ENCODE measurements around the gene MYL9.
"Not testable (repeated sequence)": the region's sequence is repeated elsewhere in the genome, so short reads cannot be mapped to it uniquely, and the experiment has no call there.

Gene MYL9

DNA sequence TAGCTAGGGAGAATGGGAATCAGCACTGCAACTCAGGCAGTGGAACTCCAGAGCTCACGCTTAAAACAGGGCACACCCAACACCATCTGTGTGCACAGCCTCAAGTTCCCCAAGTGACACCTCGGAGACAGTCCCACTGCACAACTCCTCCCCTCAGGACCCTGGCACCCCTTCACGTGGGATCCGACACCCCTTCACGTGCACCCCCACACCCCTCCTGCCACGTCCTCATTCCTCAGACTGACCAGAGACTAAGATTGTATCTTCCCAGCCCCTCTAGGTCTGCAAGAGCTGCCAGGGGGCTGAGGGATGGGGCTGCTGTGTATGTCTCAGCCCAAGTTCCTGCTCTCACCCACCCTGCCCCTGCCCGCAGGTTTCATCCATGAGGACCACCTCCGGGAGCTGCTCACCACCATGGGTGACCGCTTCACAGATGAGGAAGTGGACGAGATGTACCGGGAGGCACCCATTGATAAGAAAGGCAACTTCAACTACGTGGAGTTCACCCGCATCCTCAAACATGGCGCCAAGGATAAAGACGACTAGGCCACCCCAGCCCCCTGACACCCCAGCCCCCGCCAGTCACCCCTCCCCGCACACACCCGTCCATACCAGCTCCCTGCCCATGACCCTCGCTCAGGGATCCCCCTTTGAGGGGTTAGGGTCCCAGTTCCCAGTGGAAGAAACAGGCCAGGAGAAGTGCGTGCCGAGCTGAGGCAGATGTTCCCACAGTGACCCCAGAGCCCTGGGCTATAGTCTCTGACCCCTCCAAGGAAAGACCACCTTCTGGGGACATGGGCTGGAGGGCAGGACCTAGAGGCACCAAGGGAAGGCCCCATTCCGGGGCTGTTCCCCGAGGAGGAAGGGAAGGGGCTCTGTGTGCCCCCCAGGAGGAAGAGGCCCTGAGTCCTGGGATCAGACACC is 7.6 kb downstream of the MYL9 start:
- no peak for DNase-seq (ENCODE audit: low read depth in 1 of 2, low spot score in 1 of 2)

DNA sequence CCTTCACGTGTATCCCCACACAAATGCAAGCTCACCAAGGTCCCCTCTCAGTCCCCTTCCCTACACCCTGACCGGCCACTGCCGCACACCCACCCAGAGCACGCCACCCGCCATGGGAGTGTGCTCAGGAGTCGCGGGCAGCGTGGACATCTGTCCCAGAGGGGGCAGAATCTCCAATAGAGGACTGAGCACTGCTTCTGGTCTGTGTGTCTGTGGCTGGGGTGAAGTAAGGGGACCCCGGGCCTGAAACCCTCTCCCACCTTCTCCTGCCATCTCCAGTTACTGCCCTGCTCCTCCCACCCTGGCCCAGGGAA is 8.3 kb downstream of the MYL9 start:
- no peak for DNase-seq (ENCODE audit: low read depth in 1 of 2, low spot score in 1 of 2)

- no peak for DNase-seq (ENCODE audit: low read depth in 1 of 2, low spot score in 1 of 2)
Measured at GRCh38 chr20:36549942-36550789, 8.8 kb downstream of the MYL9 start.

DNA sequence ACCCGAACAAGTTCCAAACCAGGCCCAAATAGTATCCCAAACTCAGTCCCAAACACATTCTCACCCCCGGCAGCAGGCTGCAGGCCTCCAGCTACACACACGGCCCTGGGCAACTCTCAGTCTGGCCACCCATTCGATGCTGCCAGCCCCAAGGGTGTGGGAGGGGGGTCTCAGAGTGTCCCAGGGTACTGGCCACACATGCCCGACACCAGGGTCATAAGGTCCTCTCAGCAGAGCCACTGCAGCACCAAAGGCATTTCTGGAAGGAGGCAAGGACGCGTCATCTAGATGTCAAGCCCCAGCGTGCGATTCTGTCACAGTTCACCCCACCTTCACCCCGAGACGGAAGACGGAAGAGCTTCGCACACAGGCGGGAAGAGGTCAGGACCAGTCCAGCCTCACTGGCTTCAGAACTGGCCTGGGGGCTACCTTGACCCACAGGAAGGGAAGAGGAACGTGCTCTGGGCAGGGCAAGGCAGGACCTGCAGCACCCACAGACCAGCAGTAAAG is 9.5 kb downstream of the MYL9 start:
- no peak for DNase-seq (ENCODE audit: low read depth in 1 of 2, low spot score in 1 of 2)

DNA sequence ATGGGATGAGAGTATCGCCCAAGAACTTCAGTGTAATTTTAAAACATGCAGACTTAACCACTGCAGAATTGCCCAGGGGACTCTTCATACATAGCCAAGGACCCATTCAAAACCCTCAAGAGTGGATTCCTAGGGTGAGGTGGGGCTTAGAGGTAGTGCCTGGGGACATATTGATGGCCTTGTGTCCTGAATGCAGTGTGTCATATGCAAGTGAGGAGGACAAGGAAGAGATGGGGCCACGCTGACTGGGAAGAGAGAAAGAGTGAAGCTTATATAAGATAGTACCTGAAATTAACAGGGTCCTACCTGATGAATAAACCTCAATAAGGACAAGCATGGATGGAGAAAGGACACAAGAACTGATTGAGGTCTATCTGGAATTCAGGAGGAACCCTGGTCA is 13.9 kb downstream of the MYL9 start:
- no peak for DNase-seq (ENCODE audit: low read depth in 1 of 2, low spot score in 1 of 2)

DNA sequence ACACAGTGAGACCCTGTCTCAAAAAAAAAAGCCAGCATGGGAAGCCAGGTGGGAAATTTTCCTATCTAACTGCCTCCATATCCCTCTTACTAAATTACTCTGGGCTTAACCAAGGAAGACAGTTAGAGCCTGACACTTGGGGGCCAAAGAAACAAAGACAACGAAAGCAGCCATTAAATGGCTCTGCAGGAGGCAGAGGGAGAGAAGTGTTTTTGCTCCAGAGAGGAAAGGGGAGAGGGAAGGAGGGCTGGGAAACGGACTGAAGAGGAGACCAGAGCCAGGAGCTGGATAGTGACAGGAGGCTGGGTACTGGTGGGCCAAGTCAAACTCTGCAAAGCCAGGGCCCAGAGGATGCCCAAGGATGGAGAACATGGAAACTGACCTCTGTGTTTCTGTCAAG is 21.4 kb downstream of the MYL9 start:
- no peak for DNase-seq (ENCODE audit: low read depth in 1 of 2, low spot score in 1 of 2)

DNA sequence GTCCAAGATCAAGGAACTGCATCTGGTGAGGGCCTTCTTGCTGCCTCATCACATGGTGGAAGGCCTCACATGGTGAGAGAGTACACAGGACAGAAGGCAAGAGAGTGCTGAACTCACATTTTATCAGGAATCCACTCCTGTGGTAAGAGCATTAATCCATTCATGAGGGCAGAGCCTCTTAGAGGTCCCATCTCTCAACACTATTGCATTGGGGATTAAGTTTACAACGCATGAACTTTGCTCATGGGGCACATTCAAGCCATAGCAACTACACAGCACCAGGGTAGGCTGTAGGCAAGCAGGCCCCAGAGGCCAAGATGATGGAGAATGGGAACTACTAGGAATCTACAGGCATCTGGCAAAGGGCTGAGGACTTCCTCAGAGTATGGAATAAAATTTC is 22.1 kb downstream of the MYL9 start:
- no peak for DNase-seq (ENCODE audit: low read depth in 1 of 2, low spot score in 1 of 2)

DNA sequence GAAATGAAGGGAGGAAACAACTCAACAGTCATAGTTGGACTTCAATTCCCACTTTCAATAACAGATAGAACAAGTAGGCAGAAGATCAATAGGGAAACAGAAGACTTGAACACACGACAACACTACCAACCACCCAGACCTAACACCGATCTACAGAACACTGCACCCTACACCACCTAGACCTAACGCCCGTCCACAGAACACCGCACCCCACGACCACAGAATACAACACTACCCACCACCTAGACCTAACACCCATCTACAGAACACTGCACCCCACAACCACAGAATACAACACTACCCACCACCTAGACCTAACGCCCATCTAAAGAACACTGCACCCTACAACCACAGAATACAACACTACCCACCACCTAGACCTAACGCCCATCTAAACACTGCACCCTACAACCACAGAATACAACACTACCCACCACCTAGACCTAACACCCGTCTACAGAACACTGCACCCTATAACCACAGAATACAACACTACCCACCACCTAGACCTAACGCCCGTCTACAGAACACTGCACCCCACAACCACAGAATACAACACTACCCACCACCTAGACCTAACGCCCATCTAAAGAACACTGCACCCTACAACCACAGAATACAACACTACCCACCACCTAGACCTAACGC is 22.9 kb downstream of the MYL9 start:
- DNase-seq (ENCODE audit: low read depth in 1 of 2, low spot score in 1 of 2): not testable (repeated sequence)

- DNase-seq (ENCODE audit: low read depth in 1 of 2, low spot score in 1 of 2): not testable (repeated sequence)
Measured at GRCh38 chr20:36564726-36565121, 23.4 kb downstream of the MYL9 start.

- DNase-seq (ENCODE audit: low read depth in 1 of 2, low spot score in 1 of 2): no peak
Measured at GRCh38 chr20:36565520-36565919, 24.2 kb downstream of the MYL9 start.

GRCh38 chr20:36569847-36570429 is 28.6 kb downstream of the MYL9 start:
- no peak for DNase-seq (ENCODE audit: low read depth in 1 of 2, low spot score in 1 of 2)

DNA sequence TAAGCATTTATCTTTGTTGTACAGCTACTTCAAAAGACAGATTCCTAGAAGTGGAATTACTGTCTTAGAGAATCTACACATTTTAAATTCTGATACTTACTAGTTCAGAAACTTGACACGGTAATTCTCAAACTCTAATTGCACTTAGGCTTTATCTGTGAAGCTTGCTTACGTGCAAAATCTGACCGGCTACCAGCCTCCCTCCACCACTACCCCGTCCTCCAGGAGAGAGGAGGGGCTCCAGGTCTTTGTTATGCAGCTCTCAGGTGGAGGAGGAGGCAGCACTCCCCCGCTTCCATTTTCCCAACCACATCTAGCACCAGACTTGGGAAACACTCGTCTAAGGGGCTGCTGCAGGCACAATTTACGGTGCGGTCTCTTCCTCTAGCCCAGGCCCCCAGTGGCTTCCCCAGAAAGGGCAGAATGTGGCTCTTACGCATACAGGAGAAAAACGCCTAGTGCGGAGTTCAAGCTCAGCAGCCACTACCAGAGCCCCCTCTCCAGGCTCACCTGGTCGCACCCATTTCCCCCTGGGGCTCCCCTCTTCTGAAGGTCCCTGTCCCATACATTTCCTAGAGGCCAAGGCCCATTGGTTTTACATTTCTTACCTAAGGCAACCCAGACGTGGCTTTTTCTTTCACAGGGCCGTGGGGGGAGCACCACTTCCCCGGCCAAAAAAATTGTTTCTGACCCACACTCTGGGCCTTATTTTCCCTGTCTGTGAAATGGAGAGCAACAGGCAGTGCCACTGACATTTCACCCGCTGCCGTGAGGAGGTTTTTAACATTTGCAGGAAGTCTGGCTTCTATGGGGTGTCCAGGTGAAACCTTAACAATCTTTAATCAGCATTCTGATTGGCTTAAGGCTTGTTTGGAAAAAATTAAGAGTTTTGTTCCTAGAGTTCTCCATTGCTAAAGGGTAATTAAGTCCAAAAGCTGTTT is 30.5 kb downstream of the MYL9 start:
- no peak for DNase-seq (ENCODE audit: low read depth in 1 of 2, low spot score in 1 of 2)

DNA sequence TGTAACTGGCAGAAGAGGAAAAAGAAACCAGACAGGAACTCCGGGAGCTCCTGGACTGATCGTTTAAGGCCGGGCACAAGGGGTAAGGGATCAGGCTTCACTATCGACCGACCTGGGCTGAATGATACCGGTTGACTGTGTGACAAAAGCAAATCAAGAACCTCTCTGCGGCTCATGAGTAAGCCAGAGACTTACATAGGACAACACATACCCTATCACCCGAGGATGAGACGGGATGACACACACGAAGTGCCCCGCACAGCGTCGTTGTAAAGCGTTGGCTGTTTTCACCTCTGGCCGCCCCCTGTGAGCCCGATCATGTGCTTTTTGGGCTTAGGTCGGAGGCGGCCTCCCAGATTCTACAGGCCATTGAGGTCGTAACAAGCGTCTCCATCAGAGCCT is 31.4 kb downstream of the MYL9 start:
- peak in 1 of 2 donors; percentile 67 for DNase-seq (ENCODE audit: low read depth in 1 of 2, low spot score in 1 of 2)

DNA sequence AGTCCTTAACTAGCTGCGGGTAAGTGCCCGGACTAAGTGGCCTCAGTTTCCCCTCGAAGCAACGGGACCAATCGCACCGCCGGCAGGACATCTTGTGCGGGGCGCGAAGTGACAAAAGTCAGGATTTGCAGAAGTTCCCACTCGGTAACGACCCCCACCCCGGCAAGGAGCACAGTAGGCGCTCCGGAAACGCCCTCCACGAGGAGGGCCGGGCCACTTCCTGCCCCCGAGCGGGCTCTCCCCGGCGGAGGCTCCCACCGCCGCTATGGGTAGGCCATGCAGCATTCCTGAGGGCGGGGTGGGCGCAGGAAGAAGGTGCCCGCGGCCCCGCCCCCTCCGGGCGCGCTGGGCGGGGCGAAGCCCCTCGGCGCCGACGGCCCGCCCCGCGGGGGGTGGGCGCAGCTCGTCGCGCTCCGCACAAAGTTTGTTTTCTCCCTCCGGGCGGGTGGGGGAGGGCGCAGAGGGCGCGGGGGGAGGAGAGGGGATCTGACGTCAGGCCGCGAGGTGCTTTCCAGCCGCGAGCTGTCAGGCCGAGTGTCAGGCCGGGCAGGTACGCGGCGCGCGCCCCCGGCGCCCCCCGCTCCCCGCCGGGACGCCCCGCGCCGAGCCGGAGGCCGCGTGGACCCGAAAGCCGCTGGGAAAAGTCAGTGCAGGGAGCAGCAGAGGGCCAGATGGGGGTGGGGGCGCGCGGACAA is 31.9 kb downstream of the MYL9 start, which contains the start of gene TGIF2:
Gene TGIF2 (plus strand): TSS at position 495 of the 695 bp plus-strand sequence. CDS start 5,178 bp downstream, outside the sequence.
- peak; percentile 76 to 81 for DNase-seq (ENCODE audit: low read depth in 1 of 2, low spot score in 1 of 2)

- no peak for DNase-seq (ENCODE audit: low read depth in 1 of 2, low spot score in 1 of 2)
Measured at GRCh38 chr20:36573798-36574365, 32.6 kb downstream of the MYL9 start.

DNA sequence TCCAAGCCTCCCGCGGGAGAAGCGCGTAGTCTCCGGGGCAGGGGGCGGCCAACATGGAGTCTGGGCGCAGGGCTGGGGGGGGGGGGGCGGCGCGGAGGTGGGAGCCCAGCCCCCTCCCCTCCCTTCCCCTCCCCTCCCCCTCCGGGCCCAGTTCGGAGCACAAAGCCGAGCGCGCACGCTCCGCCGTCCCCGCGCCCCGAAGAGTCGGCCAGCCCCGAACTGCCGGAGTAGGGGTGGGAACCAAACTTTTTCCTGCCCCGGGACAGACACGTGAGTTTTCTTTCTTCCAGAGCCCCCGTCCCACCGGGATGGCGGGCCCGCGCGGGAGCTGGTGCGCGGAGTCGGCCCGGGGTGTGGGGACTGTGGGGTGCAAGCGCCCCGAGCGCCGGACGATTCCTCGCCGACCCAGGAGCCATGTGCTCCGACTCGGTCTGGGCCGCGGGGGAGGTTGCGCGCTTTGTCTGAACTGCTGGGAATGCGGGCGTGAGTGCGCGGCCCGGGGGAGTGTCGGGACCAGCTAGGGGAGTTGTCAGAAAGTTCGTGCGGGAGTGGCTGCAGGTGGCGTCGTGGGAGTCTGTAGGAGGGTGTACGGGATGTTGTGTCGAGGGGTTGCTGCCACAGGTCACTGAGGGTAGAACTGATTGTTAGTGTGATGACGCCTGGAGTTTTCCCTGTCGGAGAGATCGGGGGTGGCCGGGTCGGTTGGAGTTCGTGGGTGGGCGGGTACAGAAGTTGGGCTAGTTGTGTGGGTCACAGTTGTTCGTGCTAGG is 33.2 kb downstream of the MYL9 start:
- peak in 1 of 2 donors; percentile 29 for DNase-seq (ENCODE audit: low read depth in 1 of 2, low spot score in 1 of 2)

DNA sequence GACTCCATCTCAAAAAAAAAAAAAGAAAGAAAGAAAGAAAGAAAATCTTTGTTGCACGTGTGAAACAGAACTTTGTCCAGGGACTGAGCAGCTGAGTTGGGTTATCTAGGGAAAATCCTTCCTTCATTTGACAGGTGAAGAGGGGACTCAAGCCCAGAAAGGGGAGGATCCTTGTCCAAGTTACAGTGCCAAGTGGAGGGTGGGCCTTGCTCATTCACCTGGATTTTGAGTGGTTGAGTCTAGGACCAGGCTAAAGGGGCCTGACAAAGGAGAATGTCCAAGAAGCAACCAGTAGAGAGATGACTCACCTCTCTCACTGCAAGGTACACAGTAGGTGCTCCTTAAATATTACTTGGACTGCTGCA is 34.7 kb downstream of the MYL9 start:
- DNase-seq (ENCODE audit: low read depth in 1 of 2, low spot score in 1 of 2): no peak

DNA sequence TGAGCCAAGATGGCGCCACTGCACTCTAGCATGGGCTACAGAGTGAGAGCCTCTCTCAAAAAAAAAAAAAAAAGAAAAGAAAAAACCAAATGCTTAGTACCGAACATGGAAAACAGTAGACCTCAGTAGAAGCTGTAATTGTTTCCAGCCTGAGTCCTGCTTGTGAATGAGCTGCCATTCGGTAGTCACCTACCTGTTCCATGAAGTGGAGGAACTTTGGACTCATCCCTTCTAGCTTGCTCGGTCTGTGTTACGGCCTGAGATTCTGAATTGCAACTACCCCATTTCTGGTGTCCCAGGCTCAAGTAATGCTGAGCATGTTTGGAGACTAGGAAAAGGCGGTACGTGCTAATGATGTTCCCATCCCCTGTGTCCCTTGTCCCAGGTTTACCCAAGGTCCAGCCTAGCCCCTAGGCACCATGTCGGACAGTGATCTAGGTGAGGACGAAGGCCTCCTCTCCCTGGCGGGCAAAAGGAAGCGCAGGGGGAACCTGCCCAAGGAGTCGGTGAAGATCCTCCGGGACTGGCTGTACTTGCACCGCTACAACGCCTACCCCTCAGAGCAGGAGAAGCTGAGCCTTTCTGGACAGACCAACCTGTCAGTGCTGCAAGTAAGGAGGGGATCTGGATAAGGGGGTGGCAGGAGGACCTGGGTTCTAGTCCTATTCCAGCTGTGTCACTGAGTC is 37.2 kb downstream of the MYL9 start:
- DNase-seq (ENCODE audit: low read depth in 1 of 2, low spot score in 1 of 2): no peak
